IMR-90 (cell line): ENCODE measurements around the gene HNRNPM.

ENCODE experiments used
- BHLHE40 ChIP-seq: fragments of 150-350 bp; IDR thresholded peaks from 2 replicates; pipeline ENCODE4 v1.6.1; 2016; ENCODE audit warnings: mild to moderate bottlenecking, low read depth, low read length
- CEBPB ChIP-seq: IDR thresholded peaks from 2 replicates; pipeline ENCODE4 v1.6.1; 2012; ENCODE audit warnings: low read depth, low read length, improper control_type of control experiment
- CTCF ChIP-seq: conservative IDR thresholded peaks from 2 replicates; pipeline ENCODE4 v1.5.1; 2012; ENCODE audit warnings: mild to moderate bottlenecking, low read depth, low read length, improper control_type of control experiment
- ELK1 ChIP-seq: fragments of 150-350 bp; IDR thresholded peaks from 2 replicates; pipeline ENCODE4 v1.6.1; 2016; ENCODE audit warnings: low read depth, mild to moderate bottlenecking, low read length, moderate library complexity, borderline replicate concordance
- MAZ ChIP-seq: IDR thresholded peaks from 2 replicates; pipeline ENCODE4 v1.6.1; 2012; ENCODE audit warnings: low read depth, mild to moderate bottlenecking, low read length, improper control_type of control experiment, moderate library complexity, borderline replicate concordance
- MXI1 ChIP-seq: IDR thresholded peaks from 2 replicates; pipeline ENCODE4 v1.6.1; 2012; ENCODE audit warnings: low read depth, mild to moderate bottlenecking, low read length, moderate library complexity, borderline replicate concordance
- POLR2A ChIP-seq: IDR thresholded peaks from 2 replicates; pipeline ENCODE4 v1.6.1; 2012; ENCODE audit warnings: mild to moderate bottlenecking, low read depth, low read length
- TF ChIP-seq, protein P1 (sequence below): fragments of 150-350 bp; IDR thresholded peaks from 2 replicates; pipeline ENCODE4 v1.6.1; 2017; ENCODE audit warnings: mild to moderate bottlenecking, antibody characterized with exemption, low read length, low read depth

DNA sequence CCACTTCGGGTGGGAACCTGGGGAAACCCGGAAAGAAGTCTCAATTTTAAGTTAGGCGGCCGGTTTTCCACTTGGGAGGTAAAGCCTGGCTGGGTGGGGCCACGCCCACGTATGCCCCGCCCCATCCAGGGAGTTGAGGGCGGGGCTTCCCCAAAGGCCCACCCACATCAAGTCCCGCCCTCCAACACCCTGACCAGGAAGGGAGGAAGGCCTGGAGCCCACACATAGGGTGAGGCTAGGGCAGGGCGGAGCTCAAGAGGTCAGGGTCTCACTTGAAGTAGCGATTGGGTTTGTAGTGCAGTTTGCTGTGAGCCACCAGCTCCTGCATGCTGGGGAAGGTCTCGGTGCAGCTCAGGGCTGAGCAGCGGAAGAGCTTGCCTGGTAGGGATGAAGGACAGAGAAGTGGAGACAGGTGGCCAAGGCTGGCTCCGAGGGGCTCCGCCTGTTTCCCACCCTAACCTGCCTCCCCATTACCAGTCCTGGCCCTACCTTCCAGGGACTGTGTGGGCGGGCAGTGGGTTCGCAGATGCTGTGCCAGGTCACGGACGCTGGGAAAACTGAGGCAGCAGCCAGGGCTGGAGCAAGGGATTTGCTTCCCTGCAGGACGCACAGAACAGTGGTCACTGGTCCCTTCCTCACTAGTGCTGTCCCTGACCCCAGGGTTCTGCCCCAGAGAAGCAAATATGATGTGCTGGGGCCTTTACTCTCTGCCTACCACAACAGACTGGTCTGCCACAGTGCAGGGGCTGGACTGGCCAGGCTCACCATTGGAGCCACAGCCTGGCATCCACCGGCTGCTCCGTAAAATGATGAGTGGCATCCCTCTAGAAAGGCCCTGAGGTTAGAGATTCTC, 67.6 kb downstream of the HNRNPM start:
- no peak for TF ChIP-seq MXI1
- TF ChIP-seq CEBPB, result no peak
- no peak for TF ChIP-seq CTCF
- TF ChIP-seq POLR2A, result no peak
- TF ChIP-seq BHLHE40, result no peak
- TF ChIP-seq ELK1, result no peak
- TF ChIP-seq, protein P1, sequence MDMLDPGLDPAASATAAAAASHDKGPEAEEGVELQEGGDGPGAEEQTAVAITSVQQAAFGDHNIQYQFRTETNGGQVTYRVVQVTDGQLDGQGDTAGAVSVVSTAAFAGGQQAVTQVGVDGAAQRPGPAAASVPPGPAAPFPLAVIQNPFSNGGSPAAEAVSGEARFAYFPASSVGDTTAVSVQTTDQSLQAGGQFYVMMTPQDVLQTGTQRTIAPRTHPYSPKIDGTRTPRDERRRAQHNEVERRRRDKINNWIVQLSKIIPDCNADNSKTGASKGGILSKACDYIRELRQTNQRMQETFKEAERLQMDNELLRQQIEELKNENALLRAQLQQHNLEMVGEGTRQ, result no peak
- no peak for TF ChIP-seq MAZ
